Kidney capillary endothelial cell (primary cell): ENCODE data around the gene NRXN3.

Source experiments
- DNase-seq: peaks from one replicate; pipeline ENCODE4 v3.0.0-alpha.2; 2018; ENCODE audit warnings: low spot score

Gene NRXN3

DNA sequence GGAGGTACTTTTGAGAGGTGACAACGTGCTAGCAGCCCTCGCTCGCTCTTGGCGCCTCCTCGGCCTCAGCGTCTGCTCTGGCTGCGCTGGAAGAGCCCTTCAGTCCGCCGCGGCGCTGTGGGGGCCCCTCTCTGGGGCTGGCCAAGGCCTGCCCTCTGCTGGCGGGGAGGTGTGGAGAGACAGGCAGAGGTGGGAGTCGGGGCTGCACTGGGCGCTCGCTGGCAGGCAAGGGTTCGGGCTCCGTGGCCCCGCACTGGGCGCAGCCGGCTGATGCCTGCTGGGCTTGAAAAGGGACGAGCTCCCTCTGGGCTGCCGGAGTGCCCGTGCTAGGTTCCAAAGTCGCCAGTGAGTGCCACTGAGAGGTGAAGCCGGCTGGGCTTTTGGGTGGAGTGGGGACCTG is 1461.1 kb downstream of the NRXN3 start:
- DNase-seq, result no peak

DNA sequence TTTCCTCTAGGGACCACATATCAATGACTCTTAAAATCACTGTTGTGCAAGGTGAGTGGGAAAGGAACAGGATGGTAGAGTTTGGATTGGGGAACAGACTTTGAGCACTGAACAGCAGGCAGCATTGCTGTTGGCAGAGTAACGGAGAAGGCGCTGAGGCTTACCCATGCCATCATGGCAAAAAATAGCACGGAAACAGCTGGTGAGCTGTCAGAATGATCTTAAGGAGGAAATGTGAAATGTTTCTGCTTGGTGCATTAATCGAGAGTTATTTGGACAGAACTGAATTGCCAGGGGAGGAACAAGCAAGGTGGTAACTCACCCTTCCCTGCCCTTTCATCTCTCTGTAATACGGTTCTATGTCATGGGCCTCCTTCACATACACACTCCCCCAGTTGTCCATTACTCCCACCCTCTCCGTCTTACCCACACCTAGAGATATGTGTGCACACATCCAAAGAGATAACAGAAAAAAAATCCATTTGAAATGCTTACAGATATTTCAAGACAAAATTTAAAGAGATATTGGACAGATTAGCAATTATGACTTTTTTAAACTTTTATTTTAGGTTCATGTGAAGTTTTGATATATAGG is 1468.6 kb downstream of the NRXN3 start:
- no peak for DNase-seq

DNA sequence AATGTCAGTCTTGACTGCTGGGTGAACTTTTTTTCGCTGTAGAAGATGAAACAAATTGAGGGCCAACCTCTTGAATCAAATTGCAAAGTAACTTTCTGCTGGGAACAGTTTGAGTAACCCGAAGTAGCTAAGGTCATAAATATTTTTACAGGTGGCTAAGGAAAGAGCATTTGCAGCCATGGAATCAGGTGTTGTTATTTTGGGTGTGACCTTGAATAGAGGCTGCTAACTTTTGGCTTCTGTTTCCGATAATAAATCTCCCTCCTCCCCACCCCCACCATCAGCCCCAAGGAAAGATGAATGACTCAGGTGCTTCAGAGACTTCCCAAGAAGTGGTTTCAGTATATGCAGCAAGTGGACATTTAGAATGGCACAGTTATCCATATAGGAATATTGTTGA is 1469.4 kb downstream of the NRXN3 start:
- no peak for DNase-seq

DNA sequence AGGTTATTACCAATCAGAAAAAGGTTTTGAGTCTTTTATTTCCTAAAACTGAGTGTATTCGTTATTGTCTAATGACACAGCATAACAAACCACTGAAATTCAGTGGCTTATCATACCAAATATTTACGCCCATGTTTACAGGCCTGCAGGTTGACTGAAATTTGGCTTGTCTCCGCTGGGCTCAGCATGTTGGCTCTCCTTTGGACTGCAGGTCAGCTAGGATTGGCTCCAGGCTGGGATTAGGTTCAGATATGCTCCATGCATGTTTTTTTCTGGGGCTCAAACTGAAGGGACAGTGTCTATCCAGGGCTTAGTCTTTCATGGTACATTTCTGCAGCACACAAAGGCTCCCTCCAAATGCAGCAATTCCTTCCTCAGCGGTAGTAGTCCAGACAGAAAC is 1471.2 kb downstream of the NRXN3 start:
- DNase-seq, result no peak

DNA sequence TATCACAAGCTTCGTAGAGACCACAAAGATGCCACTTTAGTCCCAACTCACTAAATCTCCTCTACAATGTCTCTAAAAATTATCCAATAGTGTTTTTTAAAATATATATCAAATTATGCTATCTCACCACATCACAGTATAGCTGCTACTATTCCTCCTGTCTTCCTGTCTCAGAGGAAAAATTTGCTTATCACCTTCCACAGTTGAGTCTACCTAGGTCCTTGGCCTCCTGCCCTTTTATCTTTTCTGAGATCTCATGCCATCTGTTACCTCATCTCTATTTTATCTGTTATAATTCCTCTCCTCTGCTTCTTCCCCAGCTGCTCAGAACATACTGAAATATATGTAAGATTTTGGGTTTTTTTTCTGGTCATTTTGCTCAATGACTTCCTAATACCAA is 1473.0 kb downstream of the NRXN3 start:
- DNase-seq, result no peak

DNA sequence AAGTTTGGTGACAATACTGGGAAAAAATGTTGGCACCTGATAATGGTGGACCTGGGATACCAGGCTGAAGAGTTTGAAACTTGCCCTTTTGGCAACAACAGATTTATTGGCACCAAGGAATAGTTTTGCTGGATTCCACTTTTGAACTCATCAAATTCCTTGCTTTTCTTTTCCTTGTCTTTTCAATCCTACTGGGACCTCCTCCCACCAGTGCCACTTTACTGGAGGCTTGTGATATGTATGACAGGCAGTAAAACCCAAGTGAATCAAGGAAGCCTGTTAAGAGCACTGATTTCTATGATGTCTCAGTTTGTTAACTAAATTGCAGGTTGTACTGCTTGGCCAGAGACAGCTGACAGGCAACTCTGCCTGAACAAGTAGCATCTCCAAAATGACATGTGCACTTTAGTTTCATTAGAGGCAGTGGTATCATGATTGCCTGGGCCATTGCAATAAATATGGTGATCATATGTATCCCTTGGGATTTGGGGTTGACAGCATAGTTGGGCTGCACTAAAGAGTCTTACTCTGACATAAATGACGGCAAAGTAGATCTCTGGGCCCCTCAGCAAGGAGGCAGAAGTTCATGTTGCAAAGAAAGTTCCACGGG is 1475.7 kb downstream of the NRXN3 start:
- no peak for DNase-seq

DNA sequence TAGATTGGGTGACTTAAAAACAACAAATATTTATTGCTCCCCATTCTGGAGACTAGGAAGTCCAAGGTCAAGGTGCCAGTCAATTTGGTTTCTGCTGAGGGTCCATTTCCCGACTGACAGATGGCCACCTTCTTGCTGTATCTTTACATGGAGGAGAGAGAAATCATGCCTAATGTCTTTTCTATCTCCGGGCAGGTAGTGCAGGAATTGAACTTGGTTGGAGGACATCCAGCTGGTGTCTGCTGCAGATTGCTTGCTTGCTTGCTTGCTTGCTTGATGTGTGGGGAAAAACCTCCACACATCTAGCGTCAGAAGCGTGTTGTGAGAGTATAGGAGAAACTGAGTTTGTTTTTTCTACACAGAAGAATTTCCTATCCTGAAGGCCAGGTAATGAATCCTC is 1479.7 kb downstream of the NRXN3 start:
- no peak for DNase-seq

DNA sequence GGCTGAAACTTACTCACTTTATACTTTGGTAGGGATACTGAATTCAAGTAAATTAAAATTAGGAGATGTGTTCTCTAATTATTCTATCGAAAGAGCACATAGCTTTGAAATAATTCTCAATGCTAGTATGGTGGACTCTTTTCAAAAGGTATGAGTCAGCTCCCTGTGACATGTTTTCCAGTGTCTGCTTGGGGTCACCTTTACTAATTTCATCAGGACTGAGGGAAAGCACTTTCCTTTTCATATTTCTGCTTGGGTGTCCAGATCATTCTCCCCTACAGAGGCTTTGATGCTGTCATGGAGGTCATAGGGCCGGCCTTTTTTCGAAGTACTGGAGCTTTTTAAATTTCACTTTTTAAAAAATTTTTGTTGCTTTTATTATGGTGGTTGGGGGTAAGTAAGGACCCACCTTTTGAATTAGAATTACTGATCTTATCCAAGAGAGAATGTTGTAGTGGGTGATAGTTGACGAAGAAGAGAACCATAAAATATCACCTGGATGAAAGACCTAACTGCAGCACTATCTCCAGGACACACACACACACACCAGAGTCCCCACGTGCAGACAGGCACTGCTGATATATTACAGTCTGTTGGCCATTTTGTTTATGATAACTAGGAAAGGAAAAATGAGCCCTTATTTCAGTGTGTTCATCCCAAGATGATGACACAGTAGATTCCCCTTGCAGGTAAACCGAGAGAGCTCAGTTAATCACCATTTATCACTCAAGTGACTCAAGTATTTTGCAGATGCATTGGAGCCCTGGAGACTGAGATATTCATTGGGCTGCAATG is 1482.5 kb downstream of the NRXN3 start:
- no peak for DNase-seq

DNA sequence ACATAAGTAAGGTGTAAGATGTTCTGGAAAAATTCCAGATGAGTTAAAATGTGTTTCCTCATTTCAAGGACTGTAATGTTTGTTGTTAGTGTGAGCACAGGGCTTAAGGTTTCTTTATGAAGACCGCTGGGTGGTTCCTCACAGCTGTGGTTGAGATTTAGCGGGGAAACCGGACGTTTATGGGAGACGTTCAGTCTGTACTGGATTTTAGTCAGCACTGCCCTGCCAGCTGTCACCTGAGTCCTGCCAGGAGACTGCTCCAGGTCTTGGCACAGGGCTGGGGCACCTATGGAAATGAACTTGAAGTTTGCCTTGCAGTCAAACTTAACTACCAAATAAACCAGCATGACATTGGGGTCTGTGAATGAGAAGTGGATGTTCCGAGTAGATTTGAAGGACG is 1485.9 kb downstream of the NRXN3 start:
- DNase-seq, result no peak

DNA sequence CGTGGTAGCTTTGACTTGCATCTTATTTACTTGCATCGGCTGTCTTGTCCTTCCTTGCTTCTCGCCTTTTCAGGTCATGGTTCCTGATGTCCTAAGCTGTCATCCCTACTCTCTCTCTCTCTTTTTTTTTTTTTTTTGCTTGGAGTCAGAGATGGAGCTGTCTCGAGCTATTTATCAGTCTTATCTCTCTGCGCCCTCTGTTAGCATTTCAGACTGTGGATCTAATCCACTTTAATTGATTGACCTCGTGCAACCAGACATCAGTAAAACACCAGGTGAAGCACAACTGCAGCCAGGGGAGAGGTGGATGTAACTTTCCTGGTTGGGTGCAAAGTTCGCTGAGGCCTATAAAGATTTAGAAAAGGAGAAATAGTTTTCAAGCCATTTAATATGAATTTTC is 1486.3 kb downstream of the NRXN3 start:
- no peak for DNase-seq

DNA sequence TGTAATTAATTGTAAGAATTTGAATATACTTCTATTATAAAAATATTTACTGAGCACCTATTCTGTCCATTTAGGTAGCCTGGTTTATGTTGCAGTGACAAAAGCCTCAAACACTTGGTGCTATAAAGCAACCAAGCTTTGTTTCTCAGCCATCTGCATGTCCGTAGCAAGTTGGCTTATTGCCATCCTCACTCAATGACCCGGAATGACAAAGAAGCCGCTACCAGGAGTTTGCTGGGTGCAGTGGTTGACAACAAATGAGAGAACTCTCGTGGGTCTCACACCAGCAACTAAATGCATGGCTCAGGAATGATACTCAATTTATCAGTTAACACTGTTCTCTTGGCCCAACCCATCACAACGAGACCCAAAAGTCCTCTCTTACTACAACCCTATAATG is 1488.0 kb downstream of the NRXN3 start:
- no peak for DNase-seq

DNA sequence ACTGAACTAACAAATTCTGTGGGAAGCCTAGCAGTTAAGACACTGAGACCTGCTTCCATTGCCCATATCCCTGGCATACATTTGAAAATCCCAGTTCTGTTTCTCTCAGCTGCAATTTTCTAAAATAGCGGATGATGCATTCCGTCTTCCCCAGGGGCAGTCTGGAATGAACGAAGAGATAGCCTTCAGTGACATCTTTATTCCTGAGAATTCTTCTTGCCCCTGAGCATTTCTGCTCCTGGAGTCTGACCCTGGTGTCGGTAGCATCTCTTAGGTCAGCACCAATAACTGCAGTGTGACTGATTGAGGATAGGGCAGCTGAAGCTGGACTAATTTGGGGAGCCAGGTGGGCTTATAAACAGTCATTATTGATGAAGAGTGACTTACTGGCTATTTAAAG is 1488.6 kb downstream of the NRXN3 start:
- no peak for DNase-seq

DNA sequence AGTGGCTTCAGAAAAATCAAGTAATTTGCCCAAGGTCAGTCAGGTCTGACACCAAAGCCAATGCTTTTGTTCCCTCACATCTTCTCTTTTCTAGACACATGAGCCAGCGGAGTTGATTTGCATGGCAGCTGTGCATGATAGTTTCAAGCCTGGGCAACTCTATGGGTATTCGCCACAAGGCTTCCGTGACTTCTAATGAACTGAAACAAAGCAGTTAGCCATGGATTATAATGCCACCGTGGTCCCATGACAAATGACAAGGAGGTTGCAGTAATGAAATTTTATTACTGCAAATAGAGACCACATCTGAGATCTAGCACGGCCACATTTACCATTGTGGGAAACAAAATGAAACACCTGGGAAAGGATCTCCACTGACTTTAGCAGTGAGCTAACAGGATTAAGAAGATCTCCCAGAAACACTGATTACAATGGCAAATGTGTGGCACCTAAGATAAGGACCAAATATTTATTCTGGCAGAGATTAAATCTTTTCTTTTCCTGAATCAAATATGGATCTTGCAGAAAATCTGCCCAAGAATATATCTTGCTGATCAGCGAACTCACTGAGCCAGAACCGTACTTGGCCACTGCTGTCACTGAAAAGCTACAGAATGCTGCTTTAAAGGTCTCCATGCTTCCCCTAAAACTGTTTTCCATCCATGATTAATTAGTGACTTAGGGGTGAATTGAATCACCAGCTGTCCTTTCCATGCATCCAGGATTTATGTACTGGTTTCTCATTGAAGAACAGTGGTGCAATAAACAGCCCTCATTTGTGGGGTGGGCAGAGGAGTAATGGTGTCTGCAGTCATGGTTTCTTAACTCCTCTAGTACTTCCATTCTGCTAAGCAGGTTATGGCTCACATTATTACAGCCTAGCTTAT is 1490.1 kb downstream of the NRXN3 start:
- no peak for DNase-seq

DNA sequence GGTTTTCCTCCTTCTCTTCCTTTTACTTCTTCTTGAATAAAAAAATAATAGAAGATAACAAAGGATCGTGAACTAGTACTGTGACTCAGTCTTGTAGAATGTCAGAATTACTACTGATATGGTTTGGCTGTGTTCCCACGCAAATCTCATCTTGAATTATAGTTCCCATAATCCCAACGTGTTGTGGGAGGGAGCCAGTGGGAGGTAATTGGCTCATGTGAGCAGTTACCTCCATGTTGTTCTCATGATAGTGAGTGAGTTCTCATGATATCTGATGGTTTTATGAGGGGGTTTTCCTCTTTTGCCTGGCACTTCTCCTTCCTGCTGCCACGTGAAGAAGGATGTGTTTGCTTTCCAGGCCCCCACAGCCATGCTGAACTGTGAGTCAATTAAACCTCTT is 1491.6 kb downstream of the NRXN3 start:
- DNase-seq, result no peak

DNA sequence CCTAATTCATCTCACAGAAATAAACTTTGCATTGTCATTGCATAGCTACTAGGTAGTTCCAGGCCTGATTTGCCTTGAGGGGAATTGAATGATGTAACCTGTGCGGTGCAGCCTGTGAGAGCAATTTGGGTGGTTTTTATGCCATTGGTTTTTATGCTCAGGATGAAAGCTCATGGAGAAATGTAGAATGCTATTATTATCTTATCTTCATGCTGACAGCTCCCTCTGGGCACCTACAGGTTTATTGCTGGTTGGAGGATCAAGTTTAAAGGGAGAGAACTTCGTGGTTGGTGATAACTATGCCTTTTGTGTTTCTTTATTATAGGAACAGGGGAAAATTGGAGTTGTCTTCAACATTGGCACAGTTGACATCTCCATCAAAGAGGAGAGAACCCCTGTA is 1493.3 kb downstream of the NRXN3 start:
- no peak for DNase-seq

DNA sequence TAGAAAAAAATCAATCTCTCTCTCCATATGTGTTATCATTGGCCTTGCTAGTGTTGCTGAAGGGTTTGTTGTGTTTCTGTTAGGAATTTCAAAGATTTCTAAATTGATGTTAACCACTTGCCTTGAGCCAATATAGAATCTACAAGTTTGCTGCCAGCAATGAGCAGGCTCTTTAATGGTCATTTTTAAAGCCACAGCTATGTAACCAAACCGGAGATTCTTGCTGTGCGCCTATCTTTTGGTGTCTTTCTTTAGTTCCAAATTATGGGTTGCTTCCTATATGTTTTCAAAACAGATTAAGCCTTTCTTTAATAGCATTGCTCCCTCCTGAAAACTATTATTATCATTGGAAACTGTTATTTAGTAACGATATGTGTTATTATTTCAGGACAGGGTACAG is 1495.4 kb downstream of the NRXN3 start:
- no peak for DNase-seq

DNA sequence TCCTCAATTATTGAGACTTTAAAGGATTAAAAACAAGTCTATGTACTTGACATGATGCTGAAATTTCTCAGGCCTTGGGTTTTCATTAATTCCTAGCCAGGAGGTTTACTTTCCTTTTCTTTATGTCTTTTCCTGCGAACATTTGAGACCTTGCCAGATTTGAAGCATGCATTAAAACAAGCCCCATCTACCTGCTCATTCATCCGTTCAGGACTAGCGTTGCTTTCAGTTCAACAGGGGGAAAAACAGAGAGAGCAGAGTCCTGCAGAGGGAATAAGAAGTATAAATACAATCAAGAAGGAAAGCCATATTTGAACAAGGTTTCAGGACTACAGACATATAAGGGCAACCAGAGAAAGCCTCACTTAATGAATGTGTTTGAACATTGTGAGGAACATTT is 1498.8 kb downstream of the NRXN3 start:
- DNase-seq, result no peak

DNA sequence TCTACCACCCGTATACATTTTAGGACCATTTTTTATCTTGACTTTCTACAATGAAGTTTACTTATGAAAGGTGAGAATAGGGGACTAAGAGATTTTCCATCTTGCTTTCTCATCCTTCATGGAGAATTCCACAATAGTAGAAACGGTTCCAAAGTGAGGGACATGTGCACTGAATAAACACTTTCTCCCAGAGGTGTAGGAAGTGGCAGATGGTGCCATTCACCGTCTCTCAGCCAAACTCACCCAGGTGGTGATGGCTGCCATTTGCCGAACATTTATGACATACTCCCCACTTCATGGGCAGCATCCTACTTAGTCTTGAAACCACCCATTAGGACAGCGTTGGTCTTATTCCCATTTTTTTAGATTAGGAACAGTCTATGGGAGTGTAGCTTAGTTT is 1500.6 kb downstream of the NRXN3 start:
- DNase-seq, result no peak

DNA sequence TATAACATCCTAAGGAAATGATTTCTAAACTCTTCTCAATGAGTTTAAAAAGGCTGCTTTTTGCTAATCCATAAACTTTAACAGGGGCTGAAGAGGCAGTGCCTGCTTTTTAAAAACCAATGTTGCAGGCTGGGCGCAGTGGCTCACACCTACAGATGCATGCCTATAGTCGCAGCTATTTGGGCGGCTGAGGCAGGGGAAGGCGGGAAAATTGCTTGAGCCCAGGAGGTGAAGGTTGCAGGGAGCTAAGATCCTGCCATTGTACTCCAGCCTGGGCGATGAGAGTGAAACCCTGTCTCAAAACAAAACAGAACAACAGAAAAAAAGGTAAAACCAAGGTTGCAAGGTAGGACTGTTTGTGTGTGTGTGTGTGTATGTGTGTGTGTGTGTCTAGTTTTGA is 1509.9 kb downstream of the NRXN3 start:
- no peak for DNase-seq

DNA sequence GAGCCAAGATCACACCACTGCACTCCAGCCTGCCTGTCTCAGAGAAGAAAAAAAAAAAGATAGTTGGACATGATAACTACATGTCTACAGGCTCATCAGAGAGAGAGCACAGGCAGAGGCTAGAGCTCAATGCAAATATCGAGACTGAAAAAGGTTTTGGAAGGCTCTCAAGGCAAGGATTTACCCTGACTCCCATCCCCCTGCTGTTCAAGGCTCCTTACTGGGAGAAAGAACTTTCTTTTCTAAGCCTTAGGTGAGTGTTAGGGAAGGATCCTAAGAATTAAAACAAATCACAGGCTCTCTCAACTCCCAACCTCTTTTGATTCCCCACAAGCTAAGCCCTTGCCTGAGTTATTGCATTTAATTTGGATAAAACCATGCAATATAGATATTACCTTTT is 1516.0 kb downstream of the NRXN3 start:
- no peak for DNase-seq

DNA sequence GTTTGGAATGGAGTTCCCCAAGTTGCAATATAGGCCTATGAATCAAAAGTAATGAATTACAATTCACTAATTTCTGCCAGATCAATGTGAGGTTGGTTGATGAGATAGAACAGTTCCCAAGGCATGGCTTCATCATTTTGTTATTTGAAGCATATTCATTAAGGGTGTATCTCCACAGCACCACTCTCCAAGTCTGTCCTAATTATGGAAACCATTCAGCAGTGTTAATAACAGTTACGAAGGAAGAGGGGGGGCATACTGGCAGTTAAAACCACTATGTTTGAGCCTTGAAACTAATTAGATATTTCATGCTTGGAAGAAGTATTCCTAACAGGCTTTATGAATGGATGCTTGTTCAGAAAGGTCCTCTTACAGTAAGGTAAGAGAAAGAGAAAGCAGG is 1520.8 kb downstream of the NRXN3 start:
- DNase-seq, result no peak

DNA sequence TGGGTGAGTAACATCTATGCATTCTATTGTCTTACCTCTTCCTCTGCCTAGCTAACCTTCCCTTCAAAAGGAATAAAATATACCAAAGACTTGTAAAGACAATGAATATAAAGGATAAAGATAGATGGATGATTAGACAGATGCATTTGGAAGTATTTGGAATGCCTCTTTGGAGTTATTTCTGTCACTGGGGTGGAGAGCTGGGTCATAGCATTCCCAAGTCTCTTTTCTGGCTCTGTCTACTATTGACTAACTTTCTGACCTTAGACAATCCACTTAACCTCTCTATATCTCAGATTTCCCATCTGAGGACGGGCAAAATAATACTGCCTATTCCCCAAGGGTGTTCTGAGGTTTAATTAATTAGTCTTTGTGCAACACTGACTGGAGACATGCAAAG is 1523.8 kb downstream of the NRXN3 start:
- no peak for DNase-seq

DNA sequence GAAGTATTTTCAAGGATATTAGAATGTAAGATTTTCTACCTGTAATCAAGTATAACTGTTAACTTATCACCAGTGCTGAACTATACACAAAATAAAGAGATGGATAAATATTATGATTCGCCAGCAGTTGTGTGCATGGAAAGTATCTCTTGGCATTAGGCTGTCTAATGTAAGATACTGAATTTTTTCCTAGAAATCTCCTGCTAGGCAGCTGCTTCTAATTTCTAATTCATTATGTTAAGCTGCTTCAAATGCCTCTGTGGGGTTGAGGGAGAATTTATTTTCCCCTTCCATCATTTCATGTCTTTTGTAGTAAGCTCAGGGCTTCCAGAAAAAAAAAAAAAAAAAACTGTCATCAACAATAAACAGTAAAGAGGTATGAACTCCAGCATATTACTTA is 1525.1 kb downstream of the NRXN3 start:
- no peak for DNase-seq
